HEK293 (cell line): ENCODE data around the gene TBXA2R.

ENCODE experiments used
- CTCF ChIA-PET: fragments of 350-600 bp; formaldehyde crosslinking; extraction: SDS; loops from one replicate; lab custom pipeline; 2021; ENCODE audit warnings: antibody characterized with exemption; lab: Yijun Ruan, JAX
- POLR2A ChIA-PET: fragments of 300-600 bp; formaldehyde crosslinking; extraction: SDS; loops from one replicate; lab custom pipeline; 2020; ENCODE audit warnings: antibody characterized with exemption, inconsistent platforms; lab: Yijun Ruan, JAX
- H3K27ac ChIP-seq: fragments of 200-500 bp; sonication (Bioruptor generic); 2 replicates; pipeline ENCODE4 v1.5.1; 2014; ENCODE audit warnings: low read depth, low read length, control low read depth, inconsistent platforms; ENCODE audit errors: extremely low read depth
- H3K36me3 ChIP-seq, 2 experiments: fragments of 200-500 bp in 1 of 2; sonication (Bioruptor generic) in 1 of 2; 1 replicate in 1 of 2; 2 replicates in 1 of 2; pipeline ENCODE4 v1.5.1; 2014 to 2017; ENCODE audit warnings: inconsistent platforms in 2 of 2, low read length in 2 of 2; ENCODE audit not compliant: control insufficient read depth in 2 of 2, insufficient read depth in 1 of 2
- H3K4me1 ChIP-seq: fragments of 200-500 bp; sonication (Bioruptor generic); 2 replicates; pipeline ENCODE4 v1.5.1; 2014; ENCODE audit warnings: mild to moderate bottlenecking, low read length, inconsistent platforms; ENCODE audit not compliant: control insufficient read depth, insufficient read depth
- H3K4me3 ChIP-seq: 2 replicates; pipeline ENCODE4 v1.5.1; 2011; ENCODE audit warnings: low read depth, mild to moderate bottlenecking, control low read depth, low read length, moderate library complexity
- H3K9me3 ChIP-seq: fragments of 200-500 bp; sonication (Bioruptor generic); 2 replicates; pipeline ENCODE4 v1.5.1; 2014; ENCODE audit warnings: low read depth, low read length, inconsistent platforms; ENCODE audit not compliant: control insufficient read depth, insufficient read depth
- BCL11B ChIP-seq: fragments of 450-650 bp; formaldehyde crosslinking; IDR thresholded peaks from 2 replicates; pipeline ENCODE4 v1.5.1; 2016; ENCODE audit warnings: low read depth, missing biosample characterization, missing genetic modification characterization
- EGR2 ChIP-seq: fragments of 450-650 bp; formaldehyde crosslinking; IDR thresholded peaks from 2 replicates; pipeline ENCODE4 v1.5.1; 2016; ENCODE audit warnings: low read depth, missing biosample characterization, missing genetic modification characterization
- GFI1B ChIP-seq: fragments of 450-650 bp; formaldehyde crosslinking; IDR thresholded peaks from 2 replicates; pipeline ENCODE4 v1.5.1; 2016; ENCODE audit warnings: missing biosample characterization, missing genetic modification characterization
- GLIS2 ChIP-seq: fragments of 450-650 bp; formaldehyde crosslinking; IDR thresholded peaks from 2 replicates; pipeline ENCODE4 v1.5.1; 2016; ENCODE audit warnings: missing biosample characterization, missing genetic modification characterization
- HOXC10 ChIP-seq: sonication (generic); formaldehyde crosslinking; IDR thresholded peaks from 2 replicates; pipeline ENCODE4 v1.8.1; 2023; ENCODE audit warnings: mild to moderate bottlenecking, missing genetic modification reagents
- KLF9 ChIP-seq: fragments of 450-650 bp; formaldehyde crosslinking; IDR thresholded peaks from 2 replicates; pipeline ENCODE4 v1.5.1; 2016; ENCODE audit warnings: missing biosample characterization, missing genetic modification characterization, low read depth
- PRDM1 ChIP-seq: fragments of 450-650 bp; formaldehyde crosslinking; IDR thresholded peaks from 2 replicates; pipeline ENCODE4; 2016; ENCODE audit warnings: missing biosample characterization, missing genetic modification characterization
- SCRT1 ChIP-seq: fragments of 450-650 bp; formaldehyde crosslinking; IDR thresholded peaks from 2 replicates; pipeline ENCODE4 v1.5.1; 2016; ENCODE audit warnings: missing biosample characterization, missing genetic modification characterization, borderline replicate concordance
- SCRT2 ChIP-seq: fragments of 450-650 bp; formaldehyde crosslinking; IDR thresholded peaks from 2 replicates; pipeline ENCODE4 v1.5.1; 2016; ENCODE audit warnings: missing biosample characterization, missing genetic modification characterization
- SP7 ChIP-seq: fragments of 450-650 bp; formaldehyde crosslinking; IDR thresholded peaks from 2 replicates; pipeline ENCODE4 v1.5.1; 2016; ENCODE audit warnings: missing biosample characterization, missing genetic modification characterization
- YY2 ChIP-seq: fragments of 450-650 bp; formaldehyde crosslinking; IDR thresholded peaks from 2 replicates; pipeline ENCODE4 v1.5.1; 2016; ENCODE audit warnings: missing biosample characterization, missing genetic modification characterization
- ZBTB20 ChIP-seq: fragments of 450-650 bp; formaldehyde crosslinking; IDR thresholded peaks from 2 replicates; pipeline ENCODE4 v1.5.1; 2016; ENCODE audit warnings: missing biosample characterization, missing genetic modification characterization
- ZBTB7A ChIP-seq: fragments of 450-650 bp; formaldehyde crosslinking; IDR thresholded peaks from 2 replicates; pipeline ENCODE4 v1.5.1; 2016; ENCODE audit warnings: low read depth, missing biosample characterization, missing genetic modification characterization
- ZBTB8A ChIP-seq: fragments of 450-650 bp; formaldehyde crosslinking; IDR thresholded peaks from 2 replicates; pipeline ENCODE4 v1.5.1; 2016; ENCODE audit warnings: missing biosample characterization, missing genetic modification characterization
- ZFP41 ChIP-seq: fragments of 450-650 bp; formaldehyde crosslinking; IDR thresholded peaks from 2 replicates; pipeline ENCODE4 v1.5.1; 2016; ENCODE audit warnings: missing biosample characterization, missing genetic modification characterization, borderline replicate concordance
- ZIC2 ChIP-seq: fragments of 450-650 bp; formaldehyde crosslinking; IDR thresholded peaks from 2 replicates; pipeline ENCODE4 v1.5.1; 2016; ENCODE audit warnings: missing biosample characterization, missing genetic modification characterization
- ZNF10 ChIP-seq: fragments of 450-650 bp; formaldehyde crosslinking; IDR thresholded peaks from 2 replicates; pipeline ENCODE4 v1.5.1; 2017; ENCODE audit warnings: missing biosample characterization, missing genetic modification characterization
- ZNF155 ChIP-seq: fragments of 450-650 bp; formaldehyde crosslinking; IDR thresholded peaks from 2 replicates; pipeline ENCODE4 v1.5.1; 2016; ENCODE audit warnings: missing biosample characterization, missing genetic modification characterization
- ZNF16 ChIP-seq: fragments of 450-650 bp; formaldehyde crosslinking; IDR thresholded peaks from 2 replicates; pipeline ENCODE4 v1.5.1; 2016; ENCODE audit warnings: low read depth, missing biosample characterization, missing genetic modification characterization
- ZNF221 ChIP-seq: fragments of 450-650 bp; formaldehyde crosslinking; IDR thresholded peaks from 2 replicates; pipeline ENCODE4 v1.5.1; 2017; ENCODE audit warnings: missing biosample characterization, missing genetic modification characterization, borderline replicate concordance
- ZNF266 ChIP-seq: fragments of 450-650 bp; formaldehyde crosslinking; IDR thresholded peaks from 2 replicates; pipeline ENCODE4 v1.5.1; 2016; ENCODE audit warnings: missing biosample characterization, missing genetic modification characterization, low read depth
- ZNF335 ChIP-seq: fragments of 450-650 bp; formaldehyde crosslinking; conservative IDR thresholded peaks from 2 replicates; pipeline ENCODE4 v1.5.1; 2016; ENCODE audit warnings: missing biosample characterization, missing genetic modification characterization
- ZNF548 ChIP-seq: fragments of 450-650 bp; formaldehyde crosslinking; IDR thresholded peaks from 2 replicates; pipeline ENCODE4 v1.5.1; 2016; ENCODE audit warnings: missing biosample characterization, missing genetic modification characterization
- ZNF621 ChIP-seq: fragments of 450-650 bp; formaldehyde crosslinking; IDR thresholded peaks from 2 replicates; pipeline ENCODE4 v1.5.1; 2017; ENCODE audit warnings: missing biosample characterization, missing genetic modification characterization
- ZNF654 ChIP-seq: fragments of 450-650 bp; formaldehyde crosslinking; IDR thresholded peaks from 2 replicates; pipeline ENCODE4 v1.5.1; 2016; ENCODE audit warnings: low read depth, missing biosample characterization, missing genetic modification characterization
- ZNF660 ChIP-seq: fragments of 450-650 bp; IDR thresholded peaks from 2 replicates; pipeline ENCODE4 v1.5.1; 2018; ENCODE audit warnings: missing biosample characterization, mild to moderate bottlenecking, missing genetic modification characterization
- ZNF664 ChIP-seq: fragments of 450-650 bp; formaldehyde crosslinking; IDR thresholded peaks from 2 replicates; pipeline ENCODE4 v1.5.1; 2016; ENCODE audit warnings: missing biosample characterization, missing genetic modification characterization
- ZXDB ChIP-seq: fragments of 450-650 bp; formaldehyde crosslinking; IDR thresholded peaks from 2 replicates; pipeline ENCODE4 v1.5.1; 2016; ENCODE audit warnings: missing biosample characterization, missing genetic modification characterization
- TF ChIP-seq, protein P1 (sequence below): fragments of 450-650 bp; formaldehyde crosslinking; IDR thresholded peaks from 2 replicates; pipeline ENCODE4 v1.5.1; 2017; ENCODE audit warnings: missing biosample characterization, missing genetic modification characterization
- TF ChIP-seq, protein P2 (sequence below): fragments of 450-650 bp; formaldehyde crosslinking; IDR thresholded peaks from 2 replicates; pipeline ENCODE4 v1.5.1; 2016; ENCODE audit warnings: missing biosample characterization, missing genetic modification characterization, low read depth
- TF ChIP-seq, protein P3 (sequence below): fragments of 450-650 bp; formaldehyde crosslinking; conservative IDR thresholded peaks from 2 replicates; pipeline ENCODE4 v1.5.1; 2016; ENCODE audit warnings: low read depth, missing biosample characterization, missing genetic modification characterization
- TF ChIP-seq, protein P4 (sequence below): fragments of 450-650 bp; formaldehyde crosslinking; IDR thresholded peaks from 2 replicates; pipeline ENCODE4 v1.5.1; 2016; ENCODE audit warnings: missing biosample characterization, missing genetic modification characterization

The TBXA2R gene

DNA sequence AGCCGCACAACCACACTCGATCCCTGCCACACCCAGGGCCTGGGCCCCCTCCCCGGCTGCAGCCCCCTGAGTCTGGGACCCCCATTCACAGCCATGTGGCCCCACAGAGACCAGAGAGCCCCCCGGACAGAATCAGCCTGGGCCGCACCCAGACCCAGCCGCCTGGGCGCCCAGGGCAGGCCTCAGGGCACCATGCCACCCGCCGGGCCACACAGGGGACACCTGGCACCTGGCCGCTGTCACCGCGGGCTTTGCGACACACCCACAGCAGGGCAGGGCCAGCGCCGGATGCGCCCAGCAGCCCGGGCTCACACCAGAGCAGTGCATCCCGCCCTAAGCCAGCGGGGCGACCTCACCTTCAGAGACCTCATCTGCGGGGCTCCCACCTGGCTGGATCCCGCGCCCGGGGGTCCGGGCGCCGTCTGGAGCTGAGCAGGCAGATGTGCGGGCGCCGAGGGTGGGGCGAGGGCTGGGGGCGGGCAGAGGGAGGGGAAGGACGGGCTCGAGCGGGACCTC, 443 bp downstream of the TBXA2R start (continued):
- TF ChIP-seq ZIC2 (tag by site-specific recombination) (peak; percentile 93), ZNF221 (tag by site-specific recombination) (no peak), ZBTB8A (tag by site-specific recombination) (peak; percentile 32; the same call in 1 of the 2 replicates), ZNF16 (tag by site-specific recombination) (no peak), PRDM1 (tag by site-specific recombination) (no peak), SP7 (tag by site-specific recombination) (no peak), ZNF621 (tag by site-specific recombination) (no peak), ZFP41 (no peak), ZNF664 (tag by site-specific recombination) (no peak), BCL11B (tag by site-specific recombination) (no peak), ZNF335 (peak; percentile 39; the same call in 1 of the 2 replicates), GLIS2 (peak; percentile 54), ZNF654 (tag by site-specific recombination) (no peak), SCRT2 (tag by site-specific recombination) (no peak), KLF9 (tag by site-specific recombination) (peak; percentile 22; the same call in 1 of the 2 replicates), ZBTB7A (tag by site-specific recombination) (peak; percentile 3; the same call in 1 of the 2 replicates)

DNA sequence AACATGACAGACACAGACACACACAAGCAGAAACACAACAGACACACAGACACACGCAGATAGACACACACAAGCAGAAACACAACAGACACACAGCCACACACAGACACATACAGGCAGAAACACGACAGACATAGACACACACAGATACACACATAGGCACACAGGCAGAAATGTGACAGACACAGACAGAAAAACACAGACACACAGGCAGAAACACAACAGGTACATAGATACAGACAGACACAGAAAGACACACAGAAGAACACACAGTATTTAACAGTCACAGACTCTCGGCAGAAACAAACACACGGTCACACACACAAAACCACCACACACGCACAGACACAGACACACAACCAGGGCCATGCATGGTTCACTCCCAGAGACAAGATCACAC, 905 bp downstream of the TBXA2R start:
- Histone ChIP-seq H3K4me3 (peak overlapping the region; percentile 51; the same call in 1 of the 2 replicates), H3K4me1 (peaks cover 3% of the 10 kb centered on the region; the same call in 1 of the 2 replicates), H3K9me3 (no peaks in the 10 kb centered on the region), H3K27ac (no peak overlapping the region), H3K36me3 (peaks cover 0 to 8% of the 10 kb centered on the region in 2 experiments; a peak in 2 of 3 replicates)
- POLR2A ChIA-PET: no interaction called here
- CTCF ChIA-PET: no interaction called here
- TF ChIP-seq, protein P1, sequence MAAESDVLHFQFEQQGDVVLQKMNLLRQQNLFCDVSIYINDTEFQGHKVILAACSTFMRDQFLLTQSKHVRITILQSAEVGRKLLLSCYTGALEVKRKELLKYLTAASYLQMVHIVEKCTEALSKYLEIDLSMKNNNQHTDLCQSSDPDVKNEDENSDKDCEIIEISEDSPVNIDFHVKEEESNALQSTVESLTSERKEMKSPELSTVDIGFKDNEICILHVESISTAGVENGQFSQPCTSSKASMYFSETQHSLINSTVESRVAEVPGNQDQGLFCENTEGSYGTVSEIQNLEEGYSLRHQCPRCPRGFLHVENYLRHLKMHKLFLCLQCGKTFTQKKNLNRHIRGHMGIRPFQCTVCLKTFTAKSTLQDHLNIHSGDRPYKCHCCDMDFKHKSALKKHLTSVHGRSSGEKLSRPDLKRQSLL (tag by site-specific recombination): no peak
- TF ChIP-seq ZNF155 (tag by site-specific recombination) (peak; percentile 29; the same call in 1 of the 2 replicates), GFI1B (no peak), ZNF548 (tag by site-specific recombination) (no peak), ZXDB (tag by site-specific recombination) (no peak), YY2 (tag by site-specific recombination) (no peak), HOXC10 (CRISPR knock-in tag) (no peak), EGR2 (tag by site-specific recombination) (no peak), ZNF660 (tag by site-specific recombination) (no peak), SCRT1 (peak; percentile 74; the same call in 1 of the 2 replicates), ZNF10 (no peak), ZBTB20 (tag by site-specific recombination) (no peak), ZNF266 (tag by site-specific recombination) (no peak)
- TF ChIP-seq, protein P2, sequence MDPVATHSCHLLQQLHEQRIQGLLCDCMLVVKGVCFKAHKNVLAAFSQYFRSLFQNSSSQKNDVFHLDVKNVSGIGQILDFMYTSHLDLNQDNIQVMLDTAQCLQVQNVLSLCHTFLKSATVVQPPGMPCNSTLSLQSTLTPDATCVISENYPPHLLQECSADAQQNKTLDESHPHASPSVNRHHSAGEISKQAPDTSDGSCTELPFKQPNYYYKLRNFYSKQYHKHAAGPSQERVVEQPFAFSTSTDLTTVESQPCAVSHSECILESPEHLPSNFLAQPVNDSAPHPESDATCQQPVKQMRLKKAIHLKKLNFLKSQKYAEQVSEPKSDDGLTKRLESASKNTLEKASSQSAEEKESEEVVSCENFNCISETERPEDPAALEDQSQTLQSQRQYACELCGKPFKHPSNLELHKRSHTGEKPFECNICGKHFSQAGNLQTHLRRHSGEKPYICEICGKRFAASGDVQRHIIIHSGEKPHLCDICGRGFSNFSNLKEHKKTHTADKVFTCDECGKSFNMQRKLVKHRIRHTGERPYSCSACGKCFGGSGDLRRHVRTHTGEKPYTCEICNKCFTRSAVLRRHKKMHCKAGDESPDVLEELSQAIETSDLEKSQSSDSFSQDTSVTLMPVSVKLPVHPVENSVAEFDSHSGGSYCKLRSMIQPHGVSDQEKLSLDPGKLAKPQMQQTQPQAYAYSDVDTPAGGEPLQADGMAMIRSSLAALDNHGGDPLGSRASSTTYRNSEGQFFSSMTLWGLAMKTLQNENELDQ (tag by site-specific recombination): no peak
- TF ChIP-seq, protein P3, sequence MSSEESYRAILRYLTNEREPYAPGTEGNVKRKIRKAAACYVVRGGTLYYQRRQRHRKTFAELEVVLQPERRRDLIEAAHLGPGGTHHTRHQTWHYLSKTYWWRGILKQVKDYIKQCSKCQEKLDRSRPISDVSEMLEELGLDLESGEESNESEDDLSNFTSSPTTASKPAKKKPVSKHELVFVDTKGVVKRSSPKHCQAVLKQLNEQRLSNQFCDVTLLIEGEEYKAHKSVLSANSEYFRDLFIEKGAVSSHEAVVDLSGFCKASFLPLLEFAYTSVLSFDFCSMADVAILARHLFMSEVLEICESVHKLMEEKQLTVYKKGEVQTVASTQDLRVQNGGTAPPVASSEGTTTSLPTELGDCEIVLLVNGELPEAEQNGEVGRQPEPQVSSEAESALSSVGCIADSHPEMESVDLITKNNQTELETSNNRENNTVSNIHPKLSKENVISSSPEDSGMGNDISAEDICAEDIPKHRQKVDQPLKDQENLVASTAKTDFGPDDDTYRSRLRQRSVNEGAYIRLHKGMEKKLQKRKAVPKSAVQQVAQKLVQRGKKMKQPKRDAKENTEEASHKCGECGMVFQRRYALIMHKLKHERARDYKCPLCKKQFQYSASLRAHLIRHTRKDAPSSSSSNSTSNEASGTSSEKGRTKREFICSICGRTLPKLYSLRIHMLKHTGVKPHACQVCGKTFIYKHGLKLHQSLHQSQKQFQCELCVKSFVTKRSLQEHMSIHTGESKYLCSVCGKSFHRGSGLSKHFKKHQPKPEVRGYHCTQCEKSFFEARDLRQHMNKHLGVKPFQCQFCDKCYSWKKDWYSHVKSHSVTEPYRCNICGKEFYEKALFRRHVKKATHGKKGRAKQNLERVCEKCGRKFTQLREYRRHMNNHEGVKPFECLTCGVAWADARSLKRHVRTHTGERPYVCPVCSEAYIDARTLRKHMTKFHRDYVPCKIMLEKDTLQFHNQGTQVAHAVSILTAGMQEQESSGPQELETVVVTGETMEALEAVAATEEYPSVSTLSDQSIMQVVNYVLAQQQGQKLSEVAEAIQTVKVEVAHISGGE (tag by site-specific recombination): no peak
- TF ChIP-seq, protein P4, sequence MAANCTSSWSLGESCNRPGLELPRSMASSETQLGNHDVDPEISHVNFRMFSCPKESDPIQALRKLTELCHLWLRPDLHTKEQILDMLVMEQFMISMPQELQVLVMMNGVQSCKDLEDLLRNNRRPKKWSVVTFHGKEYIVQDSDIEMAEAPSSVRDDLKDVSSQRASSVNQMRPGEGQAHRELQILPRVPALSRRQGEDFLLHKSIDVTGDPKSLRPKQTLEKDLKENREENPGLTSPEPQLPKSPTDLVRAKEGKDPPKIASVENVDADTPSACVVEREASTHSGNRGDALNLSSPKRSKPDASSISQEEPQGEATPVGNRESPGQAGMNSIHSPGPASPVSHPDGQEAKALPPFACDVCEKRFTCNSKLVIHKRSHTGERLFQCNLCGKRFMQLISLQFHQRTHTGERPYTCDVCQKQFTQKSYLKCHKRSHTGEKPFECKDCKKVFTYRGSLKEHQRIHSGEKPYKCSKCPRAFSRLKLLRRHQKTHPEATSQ (tag by site-specific recombination): no peak
